C4-2B (cell line): Measurements from ENCODE around the gene ARSA.

Experiments
- ZFX ChIP-seq: fragments of 450-650 bp; IDR thresholded peaks from 2 replicates; pipeline ENCODE4 v1.6.1; 2017
- TF ChIP-seq, protein P1 (sequence below): fragments of 450-650 bp; conservative IDR thresholded peaks from 2 replicates; pipeline ENCODE4 v1.5.1; 2017; ENCODE audit warnings: mild to moderate bottlenecking

DNA sequence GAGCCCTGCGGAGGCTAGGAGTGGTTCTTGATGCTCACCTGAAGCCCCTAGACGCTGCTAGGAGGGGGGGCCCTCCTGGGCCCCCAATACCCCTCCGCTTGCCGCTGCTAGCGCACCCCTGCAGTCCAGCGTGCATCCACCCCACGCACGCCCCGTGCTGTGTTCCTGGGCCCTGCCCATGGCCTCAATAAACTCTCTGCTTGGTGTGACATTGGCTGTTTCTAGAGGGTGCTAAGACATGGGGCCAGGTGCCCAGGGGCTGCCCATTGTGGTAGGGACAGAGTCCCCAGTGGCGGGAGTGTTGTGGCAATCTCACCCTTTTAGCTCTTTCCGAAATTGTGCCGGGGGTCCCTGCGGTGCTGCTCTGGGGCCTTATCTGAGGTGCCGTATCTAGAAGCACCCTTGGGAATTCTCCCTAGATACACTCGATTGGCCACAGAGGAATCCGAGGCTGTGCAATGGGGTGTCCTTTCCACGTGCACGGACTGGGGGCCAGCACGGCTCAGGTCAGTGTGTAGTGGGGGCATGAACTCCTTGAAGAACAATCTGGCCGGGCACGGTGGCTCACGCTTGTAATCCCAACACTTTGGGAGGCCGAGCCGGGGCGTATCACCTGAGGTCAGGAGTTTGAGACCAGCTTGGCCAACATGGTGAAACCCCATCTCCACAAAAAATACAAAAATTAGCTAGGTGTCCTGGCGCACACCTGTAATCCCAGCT is 16.5 kb downstream of the ARSA start:
- TF ChIP-seq, protein P1, sequence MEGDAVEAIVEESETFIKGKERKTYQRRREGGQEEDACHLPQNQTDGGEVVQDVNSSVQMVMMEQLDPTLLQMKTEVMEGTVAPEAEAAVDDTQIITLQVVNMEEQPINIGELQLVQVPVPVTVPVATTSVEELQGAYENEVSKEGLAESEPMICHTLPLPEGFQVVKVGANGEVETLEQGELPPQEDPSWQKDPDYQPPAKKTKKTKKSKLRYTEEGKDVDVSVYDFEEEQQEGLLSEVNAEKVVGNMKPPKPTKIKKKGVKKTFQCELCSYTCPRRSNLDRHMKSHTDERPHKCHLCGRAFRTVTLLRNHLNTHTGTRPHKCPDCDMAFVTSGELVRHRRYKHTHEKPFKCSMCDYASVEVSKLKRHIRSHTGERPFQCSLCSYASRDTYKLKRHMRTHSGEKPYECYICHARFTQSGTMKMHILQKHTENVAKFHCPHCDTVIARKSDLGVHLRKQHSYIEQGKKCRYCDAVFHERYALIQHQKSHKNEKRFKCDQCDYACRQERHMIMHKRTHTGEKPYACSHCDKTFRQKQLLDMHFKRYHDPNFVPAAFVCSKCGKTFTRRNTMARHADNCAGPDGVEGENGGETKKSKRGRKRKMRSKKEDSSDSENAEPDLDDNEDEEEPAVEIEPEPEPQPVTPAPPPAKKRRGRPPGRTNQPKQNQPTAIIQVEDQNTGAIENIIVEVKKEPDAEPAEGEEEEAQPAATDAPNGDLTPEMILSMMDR: no peak
- TF ChIP-seq ZFX: no peak
